Ishikawa (cell line): ENCODE results near the gene MAD1L1.
A peak's percentile ranks its signal among the peaks of the same experiment; 100 is the strongest.

Source experiments
- CEBPB ChIP-seq: IDR thresholded peaks from 2 replicates; pipeline ENCODE4 v1.6.1; 2012
- CREB1 ChIP-seq: IDR thresholded peaks from 2 replicates; pipeline ENCODE4 v1.6.1; 2012; ENCODE audit warnings: low read depth
- EGR1 ChIP-seq: IDR thresholded peaks from 2 replicates; pipeline ENCODE4 v1.6.1; 2012
- EP300 ChIP-seq: IDR thresholded peaks from 2 replicates; pipeline ENCODE4 v1.6.1; 2012; ENCODE audit warnings: borderline replicate concordance
- FOXM1 ChIP-seq: IDR thresholded peaks from 2 replicates; pipeline ENCODE4 v1.6.1; 2012; ENCODE audit warnings: low read depth, borderline replicate concordance
- NFIC ChIP-seq: IDR thresholded peaks from 2 replicates; pipeline ENCODE4 v1.6.1; 2012
- RAD21 ChIP-seq: IDR thresholded peaks from 2 replicates; pipeline ENCODE4 v1.6.1; 2012; ENCODE audit warnings: low read depth
- REST ChIP-seq: IDR thresholded peaks from 2 replicates; pipeline ENCODE4 v1.6.1; 2012; ENCODE audit warnings: low read depth, mild to moderate bottlenecking
- TAF1 ChIP-seq: IDR thresholded peaks from 2 replicates; pipeline ENCODE4 v1.6.1; 2012; ENCODE audit warnings: low read depth, mild to moderate bottlenecking
- TCF12 ChIP-seq: IDR thresholded peaks from 2 replicates; pipeline ENCODE4 v1.6.1; 2012; ENCODE audit warnings: low read depth
- TEAD4 ChIP-seq: IDR thresholded peaks from 2 replicates; pipeline ENCODE4 v1.6.1; 2012
- YY1 ChIP-seq: IDR thresholded peaks from 2 replicates; pipeline ENCODE4 v1.6.1; 2012; ENCODE audit warnings: low read depth
- ZBTB7A ChIP-seq: IDR thresholded peaks from 2 replicates; pipeline ENCODE4 v1.6.1; 2012; ENCODE audit warnings: low read depth
- TF ChIP-seq, protein P1 (sequence below): IDR thresholded peaks from 2 replicates; pipeline ENCODE4 v1.6.1; 2012
- TF ChIP-seq, protein P2 (sequence below): IDR thresholded peaks from 2 replicates; pipeline ENCODE4 v1.6.1; 2012

The MAD1L1 gene

GRCh38 chr7:1927937-1928644 is 304.7 kb downstream of the MAD1L1 start:
- TF ChIP-seq CREB1 (no peak), ZBTB7A (no peak), FOXM1 (no peak)
- TF ChIP-seq, protein P1, sequence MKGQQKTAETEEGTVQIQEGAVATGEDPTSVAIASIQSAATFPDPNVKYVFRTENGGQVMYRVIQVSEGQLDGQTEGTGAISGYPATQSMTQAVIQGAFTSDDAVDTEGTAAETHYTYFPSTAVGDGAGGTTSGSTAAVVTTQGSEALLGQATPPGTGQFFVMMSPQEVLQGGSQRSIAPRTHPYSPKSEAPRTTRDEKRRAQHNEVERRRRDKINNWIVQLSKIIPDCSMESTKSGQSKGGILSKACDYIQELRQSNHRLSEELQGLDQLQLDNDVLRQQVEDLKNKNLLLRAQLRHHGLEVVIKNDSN: no peak

GRCh38 chr7:1926908-1927306 is 305.8 kb downstream of the MAD1L1 start:
- TF ChIP-seq YY1 (no peak), EGR1 (no peak), RAD21 (no peak), CEBPB (no peak)

- TF ChIP-seq RAD21: no peak
- no peak for TF ChIP-seq TEAD4
- TF ChIP-seq CEBPB: no peak
- no peak for TF ChIP-seq ZBTB7A
- no peak for TF ChIP-seq YY1
- no peak for TF ChIP-seq CREB1
- TF ChIP-seq EGR1: no peak
- no peak for TF ChIP-seq TCF12
- TF ChIP-seq REST: no peak
- TF ChIP-seq, protein P2, sequence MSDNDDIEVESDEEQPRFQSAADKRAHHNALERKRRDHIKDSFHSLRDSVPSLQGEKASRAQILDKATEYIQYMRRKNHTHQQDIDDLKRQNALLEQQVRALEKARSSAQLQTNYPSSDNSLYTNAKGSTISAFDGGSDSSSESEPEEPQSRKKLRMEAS: no peak
- TF ChIP-seq, protein P1: no peak
- TF ChIP-seq FOXM1: no peak
- no peak for TF ChIP-seq TAF1
- TF ChIP-seq NFIC: no peak
- no peak for TF ChIP-seq EP300
Observed at GRCh38 chr7:1925973-1926907, 306.5 kb downstream of the MAD1L1 start.

DNA sequence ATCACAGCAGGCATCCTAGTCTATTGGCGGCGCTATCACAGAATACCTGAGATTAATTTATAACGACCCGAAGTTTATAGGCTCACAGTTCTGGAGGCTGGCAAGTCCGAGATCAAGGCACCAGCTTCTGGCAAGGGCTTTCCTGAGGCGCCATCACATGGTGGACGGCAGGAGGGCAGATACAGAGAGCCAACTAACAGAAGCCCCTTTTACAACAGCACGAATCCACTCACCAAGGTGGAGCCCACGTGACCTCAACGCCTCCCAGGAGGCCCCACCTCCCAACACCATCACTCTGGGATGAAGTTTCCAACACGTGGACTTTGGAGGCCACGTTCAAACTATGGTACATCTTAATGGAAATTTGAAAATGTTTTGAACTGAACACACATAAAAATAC is 307.4 kb downstream of the MAD1L1 start:
- no peak; the same call in 1 of the 2 replicates for TF ChIP-seq RAD21
- TF ChIP-seq, protein P2: no peak
- no peak for TF ChIP-seq NFIC
- no peak for TF ChIP-seq REST
- TF ChIP-seq FOXM1: no peak
- no peak for TF ChIP-seq CREB1
- TF ChIP-seq ZBTB7A: no peak
- no peak for TF ChIP-seq EGR1
- TF ChIP-seq YY1: no peak
- no peak for TF ChIP-seq TCF12
- TF ChIP-seq, protein P1: no peak
- no peak for TF ChIP-seq CEBPB
- TF ChIP-seq EP300: no peak
- no peak for TF ChIP-seq TAF1
- TF ChIP-seq TEAD4: no peak

DNA sequence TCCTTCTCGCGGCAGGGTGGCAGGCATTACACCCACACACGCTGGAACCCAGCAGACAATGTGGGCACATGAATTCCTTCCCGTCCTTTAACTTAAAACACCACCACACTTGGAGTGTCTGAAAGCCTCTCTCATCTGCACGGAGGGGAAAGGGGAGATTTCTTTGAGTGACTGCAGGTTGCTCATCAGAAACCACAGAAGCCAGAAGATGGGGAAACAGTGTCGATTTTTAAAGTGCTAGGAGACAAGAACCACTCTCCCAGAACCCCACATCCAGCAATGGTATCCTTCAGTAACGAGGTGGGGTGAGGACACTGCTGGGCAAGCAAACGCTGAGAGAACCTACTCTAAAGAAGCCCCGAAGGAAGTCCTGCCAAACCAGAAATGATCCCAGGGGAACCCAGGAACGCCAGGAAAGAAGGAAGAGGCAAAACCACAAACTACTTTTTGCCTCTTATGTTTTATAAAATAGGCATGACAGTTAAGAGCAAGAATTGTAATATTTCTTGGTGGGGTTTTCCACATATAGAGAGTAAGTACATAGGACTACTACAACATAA is 308.4 kb downstream of the MAD1L1 start:
- TF ChIP-seq TCF12 (no peak), EGR1 (peak; percentile 44; the same call in 1 of the 2 replicates)
